Loucy (cell line): ENCODE data around the gene KATNIP.

Experiments
- H2AFZ ChIP-seq: fragments of 200-600 bp; sonication (generic); 2 replicates; pipeline ENCODE4 v1.6.0; 2016; ENCODE audit warnings: antibody characterized with exemption, mild to moderate bottlenecking, low read length, moderate library complexity
- H3F3A ChIP-seq: fragments of 200-600 bp; 2 replicates; pipeline ENCODE4 v1.6.0; 2016; ENCODE audit warnings: antibody characterized with exemption, low read depth, mild to moderate bottlenecking
- H3K27me3 ChIP-seq: fragments of 200-600 bp; sonication (generic); 2 replicates; pipeline ENCODE4 v1.6.1; 2014; ENCODE audit warnings: low read length, mild to moderate bottlenecking; ENCODE audit not compliant: insufficient read depth, poor library complexity, severe bottlenecking
- H3K36me3 ChIP-seq: fragments of 200-600 bp; sonication (generic); 2 replicates; pipeline ENCODE4 v1.6.1; 2016; ENCODE audit warnings: low read length; ENCODE audit not compliant: insufficient read depth
- H3K4me1 ChIP-seq: fragments of 200-600 bp; sonication (generic); 2 replicates; pipeline ENCODE4 v1.5.1; 2014; ENCODE audit warnings: low read length, mild to moderate bottlenecking; ENCODE audit not compliant: insufficient read depth, poor library complexity, severe bottlenecking
- H3K4me2 ChIP-seq: fragments of 200-600 bp; sonication (generic); 2 replicates; pipeline ENCODE4 v1.6.0; 2014; ENCODE audit warnings: antibody characterized with exemption, low read length, low read depth, mild to moderate bottlenecking; ENCODE audit not compliant: poor library complexity, severe bottlenecking
- H3K4me3 ChIP-seq: fragments of 200-600 bp; sonication (generic); 2 replicates; pipeline ENCODE4 v1.5.1; 2014; ENCODE audit warnings: low read length, mild to moderate bottlenecking, mixed read lengths; ENCODE audit not compliant: poor library complexity, severe bottlenecking
- H3K79me2 ChIP-seq: fragments of 200-600 bp; sonication (generic); 2 replicates; pipeline ENCODE4 v1.6.1; 2014; ENCODE audit warnings: low read length; ENCODE audit not compliant: insufficient read depth
- H3K9ac ChIP-seq: fragments of 200-600 bp; sonication (generic); 2 replicates; pipeline ENCODE4 v1.6.0; 2014; ENCODE audit warnings: mild to moderate bottlenecking, low read depth, low read length, moderate library complexity; ENCODE audit not compliant: poor library complexity, severe bottlenecking
- H3K9me2 ChIP-seq: fragments of 200-600 bp; sonication (generic); replicated peaks from 2 replicates; pipeline ENCODE4 v1.6.1; 2016; ENCODE audit warnings: low read depth, low read length, mixed read lengths
- H3K9me3 ChIP-seq: fragments of 200-600 bp; sonication (generic); 2 replicates; pipeline ENCODE4 v1.6.1; 2014; ENCODE audit warnings: mild to moderate bottlenecking, antibody characterized with exemption, low read length, low read depth; ENCODE audit not compliant: insufficient read depth
- H4K20me1 ChIP-seq: fragments of 200-600 bp; sonication (generic); 2 replicates; pipeline ENCODE4 v1.6.0; 2014; ENCODE audit warnings: antibody characterized with exemption, low read length, mild to moderate bottlenecking; ENCODE audit not compliant: insufficient read depth, poor library complexity, severe bottlenecking
- EZH2phosphoT487 ChIP-seq: fragments of 200-600 bp; IDR thresholded peaks from 2 replicates; pipeline ENCODE4 v1.6.1; 2018; ENCODE audit warnings: antibody characterized with exemption, mild to moderate bottlenecking, moderate library complexity, borderline replicate concordance
- TF ChIP-seq, protein P1 (sequence below): fragments of 200-600 bp; sonication (generic); conservative IDR thresholded peaks from 2 replicates; pipeline ENCODE4 v1.5.1; 2014; ENCODE audit warnings: mild to moderate bottlenecking, antibody characterized with exemption, low read length

The KATNIP gene

DNA sequence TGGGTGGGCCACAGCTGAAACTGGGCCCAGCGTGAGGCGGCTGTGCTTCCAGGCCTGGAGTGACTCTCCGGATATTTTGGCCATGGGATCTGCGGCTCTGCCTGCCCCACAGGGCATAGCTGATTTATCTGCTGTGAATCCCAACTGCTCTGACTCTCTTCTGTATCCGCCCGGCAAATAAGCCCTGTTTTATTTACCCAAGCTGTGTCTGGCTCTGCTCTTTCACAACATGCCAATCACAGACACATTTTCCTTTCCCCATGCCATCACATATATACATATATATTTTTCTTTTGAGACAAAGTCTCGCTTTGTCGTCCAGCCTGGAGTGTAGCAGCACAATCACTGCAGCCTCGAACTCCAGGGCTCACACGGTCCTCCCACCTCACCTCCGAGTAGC is 33.6 kb upstream of the KATNIP start:
- Histone ChIP-seq H3K4me1 (no peaks in the 10 kb centered on the region), H3K4me2 (no peak overlapping the region), H3K36me3 (peaks cover 29% of the 10 kb centered on the region; the same call in 1 of the 2 replicates), H4K20me1 (no peaks in the 10 kb centered on the region), H3K9me3 (no peaks in the 10 kb centered on the region), H3F3A (no peaks in the 10 kb centered on the region), H2AFZ (no peak overlapping the region), H3K79me2 (no peaks in the 10 kb centered on the region), H3K4me3 (no peak overlapping the region), H3K27me3 (no peaks in the 10 kb centered on the region), H3K9ac (no peak overlapping the region), H3K9me2 (no peaks in the 10 kb centered on the region)
- TF ChIP-seq, protein P1, sequence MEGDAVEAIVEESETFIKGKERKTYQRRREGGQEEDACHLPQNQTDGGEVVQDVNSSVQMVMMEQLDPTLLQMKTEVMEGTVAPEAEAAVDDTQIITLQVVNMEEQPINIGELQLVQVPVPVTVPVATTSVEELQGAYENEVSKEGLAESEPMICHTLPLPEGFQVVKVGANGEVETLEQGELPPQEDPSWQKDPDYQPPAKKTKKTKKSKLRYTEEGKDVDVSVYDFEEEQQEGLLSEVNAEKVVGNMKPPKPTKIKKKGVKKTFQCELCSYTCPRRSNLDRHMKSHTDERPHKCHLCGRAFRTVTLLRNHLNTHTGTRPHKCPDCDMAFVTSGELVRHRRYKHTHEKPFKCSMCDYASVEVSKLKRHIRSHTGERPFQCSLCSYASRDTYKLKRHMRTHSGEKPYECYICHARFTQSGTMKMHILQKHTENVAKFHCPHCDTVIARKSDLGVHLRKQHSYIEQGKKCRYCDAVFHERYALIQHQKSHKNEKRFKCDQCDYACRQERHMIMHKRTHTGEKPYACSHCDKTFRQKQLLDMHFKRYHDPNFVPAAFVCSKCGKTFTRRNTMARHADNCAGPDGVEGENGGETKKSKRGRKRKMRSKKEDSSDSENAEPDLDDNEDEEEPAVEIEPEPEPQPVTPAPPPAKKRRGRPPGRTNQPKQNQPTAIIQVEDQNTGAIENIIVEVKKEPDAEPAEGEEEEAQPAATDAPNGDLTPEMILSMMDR: no peak
- TF ChIP-seq EZH2phosphoT487: no peak

DNA sequence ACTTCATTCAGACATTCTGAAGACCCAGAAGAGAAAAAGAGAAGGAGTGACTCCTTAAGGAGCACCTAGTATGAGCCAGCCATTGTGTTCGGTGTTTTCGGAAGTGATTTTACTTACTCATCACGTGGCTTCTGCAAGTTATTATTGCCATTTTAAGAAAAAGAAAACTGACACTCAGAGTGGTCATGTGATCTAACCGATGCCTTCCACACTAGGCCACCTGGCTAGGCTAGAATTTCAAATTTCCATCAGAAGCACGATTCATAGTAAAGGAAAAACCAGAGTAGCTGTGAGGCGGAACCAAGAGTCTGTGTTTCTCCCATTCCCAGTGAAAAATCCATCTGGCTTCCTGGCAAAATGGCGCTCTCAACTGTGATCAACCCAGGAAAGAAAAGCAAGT is 32.3 kb upstream of the KATNIP start:
- Histone ChIP-seq H3K4me1 (no peaks in the 10 kb centered on the region), H3K9ac (no peak overlapping the region), H3K36me3 (peaks cover 22% of the 10 kb centered on the region; the same call in 1 of the 2 replicates), H4K20me1 (no peaks in the 10 kb centered on the region), H2AFZ (no peak overlapping the region), H3K9me3 (no peaks in the 10 kb centered on the region), H3K9me2 (no peaks in the 10 kb centered on the region), H3K4me3 (no peak overlapping the region), H3F3A (no peaks in the 10 kb centered on the region), H3K4me2 (no peak overlapping the region), H3K27me3 (no peaks in the 10 kb centered on the region), H3K79me2 (no peaks in the 10 kb centered on the region)
- TF ChIP-seq, protein P1: no peak
- TF ChIP-seq EZH2phosphoT487: no peak

GRCh38 chr16:27518226-27518625 is 31.7 kb upstream of the KATNIP start:
- H4K20me1 ChIP-seq: no peaks in the 10 kb centered on the region
- no peak overlapping the region for H2AFZ ChIP-seq
- TF ChIP-seq, protein P1: no peak
- no peak for TF ChIP-seq EZH2phosphoT487
- H3K4me1 ChIP-seq: no peaks in the 10 kb centered on the region
- no peak overlapping the region for H3K4me2 ChIP-seq
- H3K9ac ChIP-seq: no peak overlapping the region
- H3K9me3 ChIP-seq: no peaks in the 10 kb centered on the region
- H3K79me2 ChIP-seq: no peaks in the 10 kb centered on the region
- H3F3A ChIP-seq: no peaks in the 10 kb centered on the region
- H3K9me2 ChIP-seq: no peaks in the 10 kb centered on the region
- peaks cover 28% of the 10 kb centered on the region; the same call in 1 of the 2 replicates for H3K36me3 ChIP-seq
- H3K27me3 ChIP-seq: no peaks in the 10 kb centered on the region
- no peak overlapping the region for H3K4me3 ChIP-seq
